HG03103 (cell line): ENCODE results near the gene APBA2.

Experiments
- ATAC-seq: cut with Tn5 transposase; IDR thresholded peaks from one replicate; pipeline ENCODE4 v1.9.1; 2021; ENCODE audit warnings: low read depth; ENCODE audit not compliant: unreplicated experiment

APBA2 gene

GRCh38 chr15:29113336-29114220, 227.8 kb downstream of the APBA2 start:
- ATAC-seq = no peak

GRCh38 chr15:29114221-29115092, 228.7 kb downstream of the APBA2 start:
- ATAC-seq = no peak

- no peak for ATAC-seq
Measured at GRCh38 chr15:29115093-29115991, 229.6 kb downstream of the APBA2 start.

GRCh38 chr15:29116970-29117700, 231.4 kb downstream of the APBA2 start:
- no peak for ATAC-seq

GRCh38 chr15:29117778-29118177, 232.0 kb downstream of the APBA2 start:
- no peak for ATAC-seq

- ATAC-seq = no peak
Measured at GRCh38 chr15:29119847-29120246, 234.1 kb downstream of the APBA2 start.

- no peak for ATAC-seq
Measured at GRCh38 chr15:29120593-29121368, 235.0 kb downstream of the APBA2 start.

GRCh38 chr15:29121369-29121656, 235.5 kb downstream of the APBA2 start:
- no peak for ATAC-seq

- ATAC-seq = no peak
Measured at GRCh38 chr15:29121907-29122306, 236.1 kb downstream of the APBA2 start.

- no peak for ATAC-seq
Measured at GRCh38 chr15:29122506-29122905, 236.7 kb downstream of the APBA2 start.

GRCh38 chr15:29123171-29123570, 237.4 kb downstream of the APBA2 start:
- no peak for ATAC-seq

GRCh38 chr15:29123991-29124390, 238.2 kb downstream of the APBA2 start:
- ATAC-seq = no peak

GRCh38 chr15:29124581-29125381, 239.0 kb downstream of the APBA2 start:
- ATAC-seq = no peak

- ATAC-seq = no peak
Measured at GRCh38 chr15:29125382-29126207, 239.8 kb downstream of the APBA2 start.

GRCh38 chr15:29126208-29126536, 240.4 kb downstream of the APBA2 start:
- ATAC-seq = no peak

- no peak for ATAC-seq
Measured at GRCh38 chr15:29126821-29127461, 241.2 kb downstream of the APBA2 start.
